Measurements from ENCODE around the gene SCN2B.

DNA sequence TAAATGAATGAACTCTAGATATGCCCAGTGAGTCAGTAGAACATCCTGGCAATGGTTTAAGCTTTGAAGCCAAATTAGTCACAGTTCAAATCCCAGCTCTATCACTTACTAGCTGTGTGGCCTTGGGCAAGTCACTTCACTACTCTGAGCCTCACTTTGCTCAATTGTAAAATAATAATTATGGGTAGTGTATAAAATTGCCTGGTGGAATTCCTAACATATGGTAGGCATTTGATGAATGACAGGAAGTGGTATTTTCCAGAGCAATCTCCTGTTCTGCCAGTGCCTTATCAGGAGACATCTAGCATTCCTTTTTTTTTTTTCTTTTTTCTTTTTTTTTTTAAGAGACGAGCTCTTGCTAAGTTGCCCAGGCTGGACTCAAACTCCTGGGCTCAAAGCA, 36.9 kb downstream of the SCN2B start:
- TF ChIP-seq, protein P1, sequence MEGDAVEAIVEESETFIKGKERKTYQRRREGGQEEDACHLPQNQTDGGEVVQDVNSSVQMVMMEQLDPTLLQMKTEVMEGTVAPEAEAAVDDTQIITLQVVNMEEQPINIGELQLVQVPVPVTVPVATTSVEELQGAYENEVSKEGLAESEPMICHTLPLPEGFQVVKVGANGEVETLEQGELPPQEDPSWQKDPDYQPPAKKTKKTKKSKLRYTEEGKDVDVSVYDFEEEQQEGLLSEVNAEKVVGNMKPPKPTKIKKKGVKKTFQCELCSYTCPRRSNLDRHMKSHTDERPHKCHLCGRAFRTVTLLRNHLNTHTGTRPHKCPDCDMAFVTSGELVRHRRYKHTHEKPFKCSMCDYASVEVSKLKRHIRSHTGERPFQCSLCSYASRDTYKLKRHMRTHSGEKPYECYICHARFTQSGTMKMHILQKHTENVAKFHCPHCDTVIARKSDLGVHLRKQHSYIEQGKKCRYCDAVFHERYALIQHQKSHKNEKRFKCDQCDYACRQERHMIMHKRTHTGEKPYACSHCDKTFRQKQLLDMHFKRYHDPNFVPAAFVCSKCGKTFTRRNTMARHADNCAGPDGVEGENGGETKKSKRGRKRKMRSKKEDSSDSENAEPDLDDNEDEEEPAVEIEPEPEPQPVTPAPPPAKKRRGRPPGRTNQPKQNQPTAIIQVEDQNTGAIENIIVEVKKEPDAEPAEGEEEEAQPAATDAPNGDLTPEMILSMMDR (IDR thresholded peaks at IDR 0.05; ENCODE audit: borderline replicate concordance, extremely low read depth, low read length, poor library complexity, severe bottlenecking) = no peak
- no peak for TF ChIP-seq EZH2 (IDR thresholded peaks at IDR 0.05; ENCODE audit: borderline replicate concordance, low read depth, low read length, severe bottlenecking)

All from DND-41 (cell line).